DND-41 (cell line): ENCODE results near the gene HERC4.

Source experiments
- ATAC-seq: fragments of 200-7000 bp; cut with Tn5 transposase; 3 replicates; pipeline ENCODE4 v1.9.1; 2021; ENCODE audit warnings: low read depth; ENCODE audit not compliant: insufficient read depth
- DNase-seq: peaks from one replicate; pipeline ENCODE4 v3.0.0-alpha.2; 2020
- H2AFZ ChIP-seq: 2 replicates; pipeline ENCODE4 v1.6.0; 2012; ENCODE audit warnings: low read depth, low read length
- H3K27ac ChIP-seq: 2 replicates; pipeline ENCODE4 v1.5.1; 2012; ENCODE audit warnings: low read length, inconsistent platforms
- H3K27me3 ChIP-seq: fragments of 200-600 bp; sonication (generic); 2 replicates; pipeline ENCODE4 v1.6.0; 2012; ENCODE audit warnings: low read length, mild to moderate bottlenecking, inconsistent platforms; ENCODE audit not compliant: insufficient read depth, poor library complexity
- H3K36me3 ChIP-seq: 2 replicates; pipeline ENCODE4 v1.5.1; 2012; ENCODE audit warnings: low read length, inconsistent platforms; ENCODE audit not compliant: insufficient read depth
- H3K4me1 ChIP-seq: 2 replicates; pipeline ENCODE4 v1.5.1; 2012; ENCODE audit warnings: mild to moderate bottlenecking, low read length; ENCODE audit not compliant: insufficient read depth
- H3K4me2 ChIP-seq: 2 replicates; pipeline ENCODE4 v1.6.0; 2012; ENCODE audit warnings: mild to moderate bottlenecking, moderate library complexity, low read length, inconsistent platforms; ENCODE audit not compliant: insufficient read depth
- H3K4me3 ChIP-seq, 2 experiments: fragments of 200-600 bp in 1 of 2; shearing (Covaris generic) in 1 of 2; 2 replicates each; pipeline ENCODE4 v1.5.1; 2012 to 2016; ENCODE audit warnings: inconsistent platforms in 2 of 2, low read length in 2 of 2, mild to moderate bottlenecking in 2 of 2, low read depth in 1 of 2, moderate library complexity in 1 of 2
- H3K79me2 ChIP-seq: 2 replicates; pipeline ENCODE4 v1.6.0; 2012; ENCODE audit warnings: low read length, inconsistent platforms; ENCODE audit not compliant: insufficient read depth
- H3K9ac ChIP-seq: 2 replicates; pipeline ENCODE4 v1.6.0; 2012; ENCODE audit warnings: low read depth, mild to moderate bottlenecking, inconsistent platforms, low read length, moderate library complexity
- H3K9me3 ChIP-seq: 2 replicates; pipeline ENCODE4 v1.5.1; 2012; ENCODE audit warnings: low read length, moderate library complexity, mild to moderate bottlenecking, inconsistent platforms; ENCODE audit not compliant: insufficient read depth, severe bottlenecking
- H4K20me1 ChIP-seq: 2 replicates; pipeline ENCODE4 v1.6.0; 2012; ENCODE audit warnings: low read length; ENCODE audit not compliant: insufficient read depth
- CTCF ChIP-seq: IDR thresholded peaks from 2 replicates; pipeline ENCODE4 v1.5.1; 2012; ENCODE audit warnings: borderline replicate concordance, low read length, moderate library complexity, mild to moderate bottlenecking; ENCODE audit not compliant: poor library complexity, severe bottlenecking; ENCODE audit errors: extremely low read depth
- EZH2 ChIP-seq: IDR thresholded peaks from 3 replicates; pipeline ENCODE4 v1.6.1; 2012; ENCODE audit warnings: borderline replicate concordance, low read depth, mild to moderate bottlenecking, moderate library complexity, low read length, inconsistent platforms; ENCODE audit not compliant: severe bottlenecking

The HERC4 gene

DNA sequence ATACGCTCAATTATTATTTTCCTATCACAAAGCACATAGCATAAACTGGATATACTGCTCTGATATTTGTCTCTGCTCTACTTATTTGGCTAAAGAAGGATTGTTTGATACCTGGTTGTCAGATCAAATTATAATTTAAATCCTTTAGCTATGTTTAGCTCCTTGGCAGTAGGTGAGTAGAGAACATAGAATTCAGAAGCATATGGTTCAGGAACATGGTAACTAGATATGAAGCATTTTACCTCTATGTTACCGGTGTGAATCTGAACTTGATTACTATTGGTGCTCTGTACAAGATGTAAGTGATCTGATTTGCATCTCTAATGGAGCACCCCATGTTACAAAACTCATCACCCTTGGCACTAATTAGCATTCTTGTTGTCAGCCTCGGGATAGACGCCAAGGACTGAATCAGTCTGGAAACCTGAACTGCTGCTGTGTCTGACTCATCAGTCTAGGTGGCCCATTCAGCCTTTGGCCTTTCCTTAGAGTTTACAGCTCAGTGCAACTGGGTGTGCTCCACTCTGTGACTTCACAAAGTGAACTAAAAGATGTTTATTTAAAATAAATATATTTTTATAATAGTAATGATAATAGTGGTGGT, 21.9 kb upstream of the HERC4 start:
- no peak overlapping the region for H3K27ac ChIP-seq
- H3K4me2 ChIP-seq: no peak overlapping the region
- DNase-seq: no peak
- no peaks in the 10 kb centered on the region for H3K4me1 ChIP-seq
- no peaks in the 10 kb centered on the region for H4K20me1 ChIP-seq
- H3K27me3 ChIP-seq: peaks cover 3% of the 10 kb centered on the region
- no peak for ATAC-seq
- H3K9me3 ChIP-seq: no peaks in the 10 kb centered on the region
- H3K79me2 ChIP-seq: no peaks in the 10 kb centered on the region
- TF ChIP-seq EZH2 (no peak), CTCF (no peak)
- H2AFZ ChIP-seq: no peak overlapping the region
- H3K4me3 ChIP-seq: no peak overlapping the region
- H3K9ac ChIP-seq: no peak overlapping the region
- H3K36me3 ChIP-seq: no peaks in the 10 kb centered on the region

DNA sequence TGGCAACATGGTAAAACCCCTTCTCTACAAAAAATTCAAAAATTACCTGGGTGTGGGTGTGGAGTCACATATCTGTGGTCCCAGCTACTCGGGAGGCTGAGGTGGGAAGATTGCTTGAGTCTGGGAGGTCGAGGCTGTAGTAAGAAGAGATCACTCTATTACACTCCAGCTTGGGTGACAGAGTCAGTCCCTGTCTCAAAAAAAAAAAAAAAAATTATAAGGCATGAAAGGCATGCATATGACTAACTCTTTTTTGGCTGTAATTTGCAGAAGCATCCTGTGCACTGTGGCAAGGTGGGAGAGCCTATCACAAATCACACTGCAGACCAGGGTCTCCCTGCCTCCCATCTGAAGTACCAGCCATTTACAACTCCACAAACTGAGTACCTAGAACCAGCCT, 20.1 kb upstream of the HERC4 start:
- no peaks in the 10 kb centered on the region for H3K36me3 ChIP-seq
- no peak overlapping the region for H3K4me3 ChIP-seq
- H3K4me1 ChIP-seq: no peaks in the 10 kb centered on the region
- H3K27ac ChIP-seq: no peak overlapping the region
- no peak overlapping the region for H3K9ac ChIP-seq
- no peak overlapping the region for H3K4me2 ChIP-seq
- H3K27me3 ChIP-seq: no peaks in the 10 kb centered on the region
- ATAC-seq (no peak), DNase-seq (no peak)
- H3K79me2 ChIP-seq: no peaks in the 10 kb centered on the region
- H4K20me1 ChIP-seq: no peaks in the 10 kb centered on the region
- no peak overlapping the region for H2AFZ ChIP-seq
- TF ChIP-seq EZH2: no peak
- TF ChIP-seq CTCF: no peak
- H3K9me3 ChIP-seq: no peaks in the 10 kb centered on the region

- H3K9me3 ChIP-seq: no peaks in the 10 kb centered on the region
- peaks cover 4% of the 10 kb centered on the region for H3K27me3 ChIP-seq
- no peak overlapping the region for H3K4me2 ChIP-seq
- no peak overlapping the region for H3K9ac ChIP-seq
- DNase-seq: no peak
- H3K4me1 ChIP-seq: no peaks in the 10 kb centered on the region
- H4K20me1 ChIP-seq: no peaks in the 10 kb centered on the region
- no peak overlapping the region for H3K4me3 ChIP-seq
- ATAC-seq: no peak
- H2AFZ ChIP-seq: no peak overlapping the region
- TF ChIP-seq CTCF (no peak), EZH2 (no peak)
- no peak overlapping the region for H3K27ac ChIP-seq
- no peaks in the 10 kb centered on the region for H3K79me2 ChIP-seq
- no peaks in the 10 kb centered on the region for H3K36me3 ChIP-seq
Measured at GRCh38 chr10:68092512-68092911, 17.4 kb upstream of the HERC4 start.

- Histone ChIP-seq H3K79me2 (no peaks in the 10 kb centered on the region), H2AFZ (no peak overlapping the region), H3K27me3 (peaks cover 5% of the 10 kb centered on the region), H3K36me3 (no peaks in the 10 kb centered on the region), H3K4me1 (no peaks in the 10 kb centered on the region), H3K27ac (no peak overlapping the region), H3K4me3 (no peak overlapping the region), H4K20me1 (no peaks in the 10 kb centered on the region), H3K9ac (no peak overlapping the region), H3K4me2 (no peak overlapping the region), H3K9me3 (no peaks in the 10 kb centered on the region)
- DNase-seq (no peak), ATAC-seq (no peak)
- TF ChIP-seq CTCF (no peak), EZH2 (no peak)
Measured at GRCh38 chr10:68090586-68090985, 15.5 kb upstream of the HERC4 start.
